HG02938 (cell line): ENCODE measurements around the gene SGCA.

Experiments
- ATAC-seq: cut with Tn5 transposase; IDR thresholded peaks from one replicate; pipeline ENCODE4 v1.9.1; 2021; ENCODE audit warnings: mild to moderate bottlenecking, moderate library complexity; ENCODE audit not compliant: unreplicated experiment

The SGCA gene

DNA sequence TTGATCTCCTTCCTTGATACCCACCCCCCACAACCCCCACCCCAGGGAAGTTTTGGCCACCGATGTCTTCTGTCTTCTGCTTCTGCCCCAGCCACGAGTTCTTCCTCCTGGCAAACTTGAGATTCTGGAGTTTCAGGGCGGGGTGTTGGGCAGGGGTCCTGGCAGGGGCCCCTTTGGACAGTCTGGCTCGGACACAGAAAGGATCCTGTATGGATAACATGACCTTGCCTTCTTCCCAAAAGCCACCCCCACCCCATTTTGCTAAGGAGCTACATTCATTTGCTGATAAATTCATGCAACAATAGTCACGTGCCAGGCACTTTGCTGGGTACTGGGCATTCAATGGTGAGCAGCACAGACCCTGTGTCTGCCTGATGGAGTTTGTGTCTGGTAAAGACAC lies 41.5 kb downstream of the SGCA start:
- ATAC-seq: no peak

DNA sequence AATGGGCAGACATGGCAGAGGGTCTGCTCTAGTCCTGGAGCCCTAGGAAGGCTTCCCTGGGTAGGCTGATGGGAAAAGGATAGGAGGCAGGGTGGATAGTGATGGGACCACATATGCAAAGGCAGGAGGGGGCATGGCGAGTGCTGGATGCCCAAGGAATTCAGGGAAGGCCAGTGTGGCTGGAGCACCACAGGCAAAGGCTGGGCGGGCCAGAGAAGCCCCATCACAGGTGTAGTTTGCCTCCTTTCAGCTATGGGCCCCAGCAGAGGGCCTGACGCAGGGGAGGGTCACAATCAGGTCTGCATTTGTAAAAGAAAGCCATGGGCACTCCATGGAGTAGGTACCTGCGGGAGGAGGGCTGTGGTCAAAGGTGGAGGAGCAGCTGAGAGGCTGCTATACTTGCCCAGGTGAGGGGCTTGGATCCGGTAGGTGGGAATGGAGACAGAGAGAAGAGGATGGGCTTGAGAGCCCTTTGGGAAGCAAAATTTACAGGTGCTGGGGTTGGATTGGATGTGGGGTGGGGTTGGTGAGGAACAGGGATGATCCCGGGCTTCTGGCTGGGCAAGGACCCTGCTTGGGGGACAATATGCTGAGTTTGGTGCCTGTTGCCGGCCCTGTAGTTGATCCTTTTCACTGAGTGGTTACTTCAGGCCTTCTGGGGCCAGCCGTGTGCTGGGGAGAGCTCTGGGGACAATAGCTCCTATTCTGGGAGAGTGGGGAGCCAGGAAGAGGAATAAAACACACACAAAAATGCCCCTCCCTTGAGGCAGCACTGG lies 42.2 kb downstream of the SGCA start:
- ATAC-seq: no peak

DNA sequence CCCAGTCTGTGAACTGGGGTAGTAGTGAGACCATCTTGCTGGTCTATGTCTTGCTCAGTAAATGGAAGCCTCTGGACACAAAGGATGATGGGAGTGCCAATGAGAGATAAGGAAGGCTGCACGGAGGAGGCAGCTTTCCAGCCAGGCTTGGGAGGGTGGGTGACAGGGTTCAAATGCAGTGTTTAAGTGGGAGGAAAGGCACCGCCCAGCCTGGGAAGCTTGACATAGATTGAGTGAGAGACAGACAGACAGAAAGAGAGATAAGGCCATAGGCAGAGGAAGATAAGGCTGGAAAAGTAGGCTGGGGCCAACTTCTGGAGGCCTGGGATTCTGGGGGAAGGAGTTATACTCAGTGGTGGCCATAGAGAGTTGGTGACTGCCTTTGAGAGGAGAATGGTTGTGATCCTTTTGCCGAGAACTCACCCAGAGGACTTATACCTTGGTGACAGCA lies 42.8 kb downstream of the SGCA start:
- ATAC-seq: no peak

DNA sequence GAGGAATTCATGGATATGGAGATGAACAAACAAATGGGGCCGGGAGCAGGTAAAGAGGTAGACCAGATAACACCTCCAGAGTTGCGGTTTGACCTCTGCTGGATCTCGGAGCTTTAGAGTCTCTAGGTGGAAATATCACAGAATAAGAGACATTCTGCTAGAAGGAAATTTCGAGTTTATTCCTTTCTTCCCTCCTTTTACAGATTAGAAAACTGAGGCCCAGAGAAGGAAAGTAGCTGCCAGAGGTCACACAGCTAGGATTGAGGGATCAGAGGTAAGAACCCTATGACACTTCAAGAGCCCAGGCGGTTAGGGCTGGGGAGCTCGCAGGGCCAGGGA lies 43.3 kb downstream of the SGCA start:
- ATAC-seq: no peak

DNA sequence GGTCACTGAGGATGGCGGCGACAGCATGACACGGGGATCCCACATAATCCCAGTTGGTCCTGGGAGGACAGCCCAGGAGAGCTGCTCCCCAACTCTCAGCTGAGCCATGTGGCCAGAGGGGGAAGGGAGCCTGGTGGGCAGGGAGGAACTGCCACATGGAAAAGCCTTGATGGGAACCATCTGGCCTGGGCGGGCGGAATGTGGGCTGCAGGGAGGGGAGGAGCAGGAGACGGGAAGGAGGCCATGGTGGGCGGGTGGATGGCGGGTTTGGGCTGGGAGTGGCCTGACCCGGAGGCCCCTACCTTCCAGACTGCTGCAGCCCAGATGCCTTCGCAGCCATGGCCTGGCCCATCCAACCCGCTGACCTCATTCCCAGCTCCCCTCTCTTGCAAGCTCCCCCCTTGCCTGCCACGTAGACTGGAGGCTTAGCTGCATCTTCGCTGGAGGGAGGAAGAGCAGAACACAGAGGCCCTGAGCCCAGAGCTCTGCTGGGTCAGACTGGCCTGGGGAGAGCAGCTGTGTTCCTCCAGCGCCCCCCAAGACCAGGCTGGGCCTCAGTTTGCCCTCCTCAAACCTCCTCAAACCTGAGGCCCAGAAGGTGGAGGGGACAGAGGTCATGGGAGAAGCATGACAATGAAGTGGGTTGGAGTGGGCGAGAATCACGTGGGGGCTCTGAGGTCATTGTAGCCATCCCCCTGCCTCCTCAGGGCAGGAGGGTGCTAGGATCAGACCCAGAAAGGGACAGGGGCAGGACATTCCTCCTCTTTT lies 43.9 kb downstream of the SGCA start:
- ATAC-seq: no peak

DNA sequence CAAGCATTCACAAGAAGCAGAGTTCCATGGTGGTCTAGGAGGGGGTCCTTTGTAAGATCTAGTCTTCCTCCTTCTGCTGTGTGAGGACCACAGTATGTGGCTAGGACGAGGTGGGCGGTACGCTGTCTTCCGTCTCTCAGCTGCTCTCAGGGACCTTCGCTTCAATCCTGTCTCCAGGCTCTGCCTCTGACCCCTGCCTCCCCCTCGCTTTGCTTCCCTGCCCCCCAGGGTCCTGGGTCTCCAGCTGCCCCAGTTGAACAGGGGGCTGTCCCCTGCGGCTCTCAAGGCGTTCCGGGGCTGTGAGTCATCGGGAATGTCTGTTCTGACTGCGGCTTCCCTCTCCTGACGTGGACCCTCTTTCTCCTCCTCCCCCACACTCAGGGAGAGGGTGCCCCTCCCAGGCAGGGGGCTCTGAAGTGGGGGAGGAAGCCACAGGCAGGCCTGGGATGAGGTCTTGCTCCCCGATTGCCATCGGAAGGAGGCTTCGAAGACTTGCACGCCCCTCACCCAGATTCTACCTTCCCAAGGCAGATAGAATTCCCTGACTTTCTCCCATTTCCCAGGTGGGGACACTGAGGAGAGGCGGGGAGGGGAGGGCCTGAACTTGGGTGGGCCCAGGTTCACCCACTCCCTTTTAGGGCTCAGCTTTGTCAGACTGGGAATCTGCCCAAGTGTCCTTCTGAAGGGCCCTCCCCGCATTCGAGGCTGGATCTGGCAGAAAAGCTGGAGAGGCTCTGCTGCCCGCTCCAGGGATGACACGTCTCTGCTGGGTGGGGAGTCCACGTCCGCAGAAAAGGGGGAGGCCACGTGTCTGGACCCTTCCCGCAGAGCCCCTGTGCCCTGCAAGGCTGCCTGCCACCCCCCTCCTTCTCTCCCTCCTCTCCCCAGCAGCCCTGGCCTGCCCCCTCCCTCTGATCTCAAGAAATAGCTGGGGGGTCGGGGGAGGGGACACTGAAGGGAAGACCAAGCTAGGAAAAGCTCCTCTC lies 44.7 kb downstream of the SGCA start:
- ATAC-seq: no peak

DNA sequence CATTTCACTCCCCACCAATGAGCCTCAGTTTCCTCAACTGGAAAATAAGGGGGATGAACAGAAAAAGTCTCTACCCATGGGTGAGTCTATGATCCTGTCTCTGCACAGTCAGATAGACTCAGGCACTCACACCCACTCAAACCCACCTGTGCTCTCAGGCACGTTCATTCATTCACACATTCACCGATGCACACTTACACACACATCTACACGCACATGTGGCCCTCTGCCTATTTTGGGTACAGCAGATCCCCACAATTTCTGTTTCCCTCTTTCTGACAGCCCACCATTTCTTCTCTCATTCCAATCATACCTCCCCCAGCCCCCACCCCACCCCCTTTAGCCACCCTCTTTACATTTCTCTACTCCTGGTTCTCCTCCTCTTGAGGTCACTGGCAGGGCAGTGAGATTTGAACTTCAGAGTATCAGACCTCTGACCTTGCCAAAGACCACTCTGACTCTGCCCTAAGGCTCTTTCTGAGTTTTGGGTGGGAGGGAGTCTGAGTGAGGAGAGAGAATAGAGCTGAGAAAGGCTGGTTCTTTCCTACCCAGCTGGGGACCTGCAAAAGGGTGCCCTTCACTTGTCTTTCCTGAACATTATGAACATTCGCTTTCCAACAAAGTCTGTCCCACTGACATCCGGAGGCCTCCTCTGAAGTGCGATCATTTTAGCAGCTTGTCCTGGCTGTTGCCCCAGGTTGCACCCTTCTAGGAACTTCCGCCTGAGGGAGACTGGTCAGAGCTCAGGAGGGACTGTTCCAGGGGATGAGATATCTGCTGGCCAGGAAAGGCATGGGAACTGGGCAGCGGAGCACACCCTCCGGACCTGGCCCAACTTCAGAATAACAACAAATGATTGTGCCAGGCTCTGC lies 45.7 kb downstream of the SGCA start:
- no peak for ATAC-seq

DNA sequence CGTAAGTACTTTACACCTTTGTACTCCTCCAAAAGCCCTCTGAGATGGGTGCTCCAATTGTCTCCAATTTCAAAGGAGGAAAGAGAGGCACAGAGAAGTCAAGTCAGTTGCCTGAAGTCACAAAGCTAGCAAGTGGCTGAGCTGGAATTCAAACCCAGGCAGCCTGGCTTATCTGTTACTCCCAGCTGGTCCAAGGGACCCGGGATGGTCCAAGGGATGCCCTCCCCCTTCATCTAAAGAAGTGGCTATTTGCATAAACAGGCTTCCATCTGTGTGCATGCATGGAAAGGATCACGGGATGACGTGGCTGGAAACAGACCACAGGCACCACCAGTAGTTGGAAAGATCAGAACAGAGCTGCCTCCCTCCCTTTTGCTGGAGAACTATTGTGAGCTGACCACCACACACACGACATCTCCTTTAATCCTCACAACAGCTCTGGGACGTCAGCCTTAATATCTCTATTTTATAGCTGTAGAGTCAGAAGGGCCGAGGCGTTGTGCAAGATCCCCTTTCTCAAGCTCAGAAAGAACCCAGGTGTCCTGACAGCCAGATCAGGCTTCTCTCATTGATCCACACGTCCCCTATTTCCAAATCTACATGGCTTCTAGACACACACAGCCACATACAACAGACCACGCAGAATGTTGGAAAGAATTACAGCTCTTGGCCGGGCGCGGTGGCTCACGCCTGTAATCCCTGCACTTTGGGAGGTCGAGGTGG lies 46.5 kb downstream of the SGCA start:
- no peak for ATAC-seq

DNA sequence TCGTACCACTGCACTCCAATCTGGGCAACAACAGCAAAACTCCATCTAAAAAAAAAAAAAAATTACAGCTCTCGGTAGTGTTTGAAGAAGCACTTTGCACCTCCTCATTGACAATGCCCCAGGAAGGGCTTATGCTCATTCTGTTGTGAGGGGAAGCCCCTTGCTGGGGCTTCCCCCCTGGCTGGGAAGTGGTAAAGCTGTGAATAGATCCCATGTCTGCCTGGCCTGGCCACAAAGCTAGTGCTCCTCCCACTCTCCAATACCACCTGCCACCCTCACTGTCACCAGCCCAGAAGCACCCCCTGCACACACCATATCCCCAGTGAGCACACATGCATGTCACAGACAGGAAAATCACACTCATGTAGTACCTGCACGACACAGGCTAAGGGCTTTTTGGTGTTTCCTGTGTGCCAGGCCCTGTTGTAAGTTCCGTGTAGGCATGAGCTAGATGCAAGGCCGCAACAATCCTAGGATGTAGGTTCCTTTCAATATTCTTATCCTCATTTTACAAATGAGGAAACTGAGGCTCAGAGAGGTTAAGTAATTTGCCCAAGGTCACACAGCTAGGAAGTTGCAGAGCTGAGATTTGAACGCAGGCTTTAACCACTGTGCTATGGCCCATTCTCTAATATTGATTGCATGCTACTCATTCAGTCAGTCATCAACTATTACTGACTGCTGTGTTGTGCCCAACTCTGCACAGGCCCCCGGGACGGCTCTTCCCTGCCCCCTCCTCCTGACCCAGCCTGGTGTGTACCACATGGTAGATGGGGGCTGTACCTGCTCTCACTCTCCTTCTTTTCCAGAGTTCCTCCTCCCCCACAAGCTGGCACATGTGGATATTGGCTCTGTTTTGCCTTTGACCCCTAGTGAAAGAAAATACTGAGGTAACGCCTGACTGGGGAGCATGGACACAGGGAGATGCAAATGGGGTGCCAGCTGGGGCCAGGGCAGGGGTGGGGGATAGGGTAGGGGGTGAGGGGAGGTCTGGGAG lies 47.5 kb downstream of the SGCA start:
- peak; percentile 54 for ATAC-seq

DNA sequence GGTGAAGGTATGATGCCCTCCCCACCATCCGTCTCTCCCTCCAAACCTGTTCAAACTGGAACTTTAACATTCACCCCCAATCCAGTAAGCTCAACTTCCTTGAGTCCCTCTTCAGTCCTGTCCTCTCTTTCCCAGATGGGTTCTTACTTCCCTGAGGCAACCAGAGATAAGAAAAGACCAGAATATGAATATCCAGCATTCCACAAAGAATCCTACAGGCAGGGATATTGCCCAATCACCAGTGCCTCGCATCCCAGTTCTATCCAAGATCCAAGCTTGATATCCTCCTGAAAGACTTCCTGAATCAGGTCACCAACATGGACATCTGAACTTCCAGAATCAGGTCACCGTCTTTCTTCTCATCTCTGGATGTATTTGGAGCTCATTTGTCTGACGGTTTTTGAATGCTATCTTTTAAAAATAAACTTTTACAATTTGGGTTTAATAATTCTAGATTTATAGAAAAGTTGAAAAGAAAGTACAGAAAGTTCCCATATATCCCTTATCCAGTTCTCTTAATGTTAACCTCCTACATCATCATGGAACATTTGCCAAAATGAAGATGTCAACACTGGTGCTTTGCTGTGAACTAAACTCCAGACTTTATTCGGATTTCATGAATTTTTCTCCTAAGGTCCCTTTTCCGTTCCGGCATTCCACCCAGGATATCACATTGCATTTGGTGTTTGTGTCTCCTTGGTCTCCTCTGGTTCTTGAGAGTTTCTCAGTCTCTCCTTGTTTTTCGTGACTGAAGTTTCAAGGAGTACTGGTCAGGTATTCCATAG lies 49.4 kb downstream of the SGCA start:
- no peak for ATAC-seq

DNA sequence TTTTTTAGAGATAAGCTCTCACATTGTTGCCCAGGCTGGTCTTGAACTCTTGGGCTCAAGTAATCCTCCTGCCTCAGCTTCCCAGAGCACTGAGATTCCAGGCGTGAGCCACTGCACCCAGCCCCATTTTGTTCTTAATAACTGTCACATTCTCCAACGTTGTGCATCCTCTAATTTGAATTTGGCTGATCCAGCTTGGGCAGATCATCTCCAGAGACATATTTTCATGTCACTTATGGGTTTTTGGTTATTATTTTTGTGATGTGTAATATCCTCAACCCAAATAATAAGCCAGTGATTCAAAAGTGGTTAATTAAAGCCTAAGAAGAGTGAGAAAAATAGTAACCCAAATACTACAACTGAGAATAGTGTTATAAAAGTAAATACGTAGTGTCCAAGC lies 51.8 kb downstream of the SGCA start:
- no peak for ATAC-seq

DNA sequence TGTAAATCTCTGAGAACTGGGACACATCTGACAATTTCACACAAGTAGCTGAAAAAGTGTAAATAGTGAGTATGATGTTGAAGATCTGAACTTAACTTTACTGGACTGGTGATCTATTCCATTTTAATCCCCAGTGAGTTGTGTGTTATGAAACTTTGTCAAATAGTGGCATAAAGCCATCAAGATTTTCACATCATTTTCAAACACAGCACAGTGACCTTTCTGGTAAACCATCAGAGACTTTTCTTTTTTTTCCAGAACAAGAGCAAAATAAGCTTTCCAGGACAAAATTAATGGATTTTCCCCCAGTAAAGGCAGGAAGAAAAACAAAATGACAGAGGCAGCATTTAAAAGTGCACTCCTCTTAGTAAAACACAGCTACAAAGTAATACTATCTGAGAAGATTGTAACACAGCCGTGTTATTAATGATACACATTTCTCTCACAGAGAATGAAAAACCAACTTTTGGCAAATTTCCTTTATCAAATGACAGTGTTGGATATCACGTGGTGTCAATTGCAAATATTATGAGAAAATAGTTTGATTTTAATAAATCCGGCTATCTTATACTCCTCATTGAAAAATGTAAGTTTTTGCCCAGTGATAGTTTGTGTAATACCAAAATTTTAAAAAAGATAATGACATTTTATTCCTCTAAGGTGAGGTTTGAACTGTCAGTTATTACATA lies 52.4 kb downstream of the SGCA start:
- no peak for ATAC-seq

DNA sequence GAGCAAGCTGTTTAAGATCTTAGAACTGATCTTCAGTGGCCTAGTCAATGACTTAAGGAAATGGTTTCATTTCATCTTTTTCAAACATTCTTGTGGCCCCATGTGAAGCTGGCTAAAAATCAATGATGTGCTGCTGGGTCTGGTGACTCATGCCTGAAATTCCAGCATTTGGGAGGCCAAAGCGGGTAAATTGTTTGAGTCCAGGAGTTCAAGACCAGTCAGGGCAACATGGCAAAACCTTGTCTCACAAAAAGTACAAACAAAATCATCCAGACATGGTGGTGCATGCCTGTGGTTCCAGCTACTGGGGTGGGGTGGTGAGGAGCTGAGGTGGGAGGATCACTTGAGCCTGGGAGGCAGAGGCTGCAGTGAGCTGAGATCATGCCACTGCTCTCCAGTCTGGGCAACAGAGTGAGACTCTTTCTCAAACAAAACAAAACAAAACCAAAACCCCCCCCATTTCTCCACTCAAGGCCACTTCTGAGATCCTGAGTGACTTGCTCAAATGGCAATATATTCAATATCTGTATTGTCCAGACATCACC lies 53.0 kb downstream of the SGCA start:
- ATAC-seq: no peak

DNA sequence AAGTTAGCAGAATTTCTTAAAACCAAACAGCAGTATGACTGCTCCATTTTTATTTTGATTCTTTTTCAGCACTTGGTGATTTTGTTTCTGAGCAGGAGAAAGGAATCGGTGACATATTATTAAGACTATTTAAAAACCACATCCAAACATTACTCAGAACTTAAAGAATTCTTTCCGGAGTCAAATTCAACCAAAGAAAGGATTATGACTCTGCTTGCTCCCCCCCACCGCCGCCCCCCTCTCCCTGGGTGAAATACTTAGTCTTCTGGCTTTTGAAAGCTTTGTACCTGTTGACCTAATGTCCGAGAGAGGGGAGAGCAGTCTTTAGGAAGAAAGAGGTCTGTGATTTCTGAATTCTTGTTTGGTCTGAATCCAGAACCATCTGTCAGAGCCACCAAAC lies 53.5 kb downstream of the SGCA start:
- no peak for ATAC-seq

DNA sequence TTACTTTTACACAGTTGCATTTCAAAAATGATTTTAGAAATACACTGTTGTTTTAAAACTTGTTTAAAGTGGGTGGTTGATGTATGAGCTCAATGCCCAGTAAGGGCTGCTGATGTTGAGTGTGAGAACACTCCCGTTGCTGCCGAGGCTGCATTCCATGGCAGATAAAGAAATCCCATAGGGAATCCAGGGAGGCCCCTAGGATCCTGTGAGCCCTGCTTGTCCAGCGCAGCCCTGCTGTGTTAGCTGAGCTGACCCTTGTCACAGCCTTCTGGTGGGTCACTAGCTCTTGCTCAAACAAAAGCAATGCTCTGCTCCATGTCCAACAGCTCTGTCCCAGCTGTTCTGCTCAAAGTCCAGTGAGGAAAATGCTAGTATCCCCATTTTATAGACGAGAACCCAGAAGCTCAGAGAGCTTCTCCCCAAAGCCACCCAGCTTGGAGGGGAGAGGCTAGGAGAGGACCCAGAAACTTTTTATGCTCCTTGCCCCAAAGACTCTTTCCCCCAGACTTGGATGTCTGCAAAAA lies 54.2 kb downstream of the SGCA start:
- no peak for ATAC-seq

DNA sequence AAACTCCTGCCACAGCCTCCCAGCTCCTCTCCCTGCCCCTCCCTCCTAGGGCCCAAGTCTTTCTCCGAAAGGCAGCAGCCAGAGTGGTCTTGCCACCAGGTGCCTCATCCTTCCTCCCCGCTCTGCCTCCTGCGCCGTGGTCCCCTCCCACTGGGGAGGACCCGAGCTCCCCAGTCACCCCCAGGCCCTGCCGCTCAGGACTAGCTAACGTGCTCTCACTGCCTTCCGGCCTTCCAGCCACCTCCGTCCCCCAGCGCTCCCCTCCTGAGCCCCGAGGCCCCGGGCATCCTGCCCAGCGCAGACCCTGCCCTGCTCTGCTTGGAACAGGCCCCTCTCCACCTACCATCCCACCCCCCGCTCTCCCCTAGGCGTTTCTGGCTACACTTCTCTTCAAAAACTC lies 55.0 kb downstream of the SGCA start:
- no peak for ATAC-seq
